Skeletal muscle cell (primary cell): ENCODE results near the gene MSN.
"Not testable (repeated sequence)": the region's sequence is repeated elsewhere in the genome, so short reads cannot be mapped to it uniquely, and the experiment has no call there.

Experiments
- DNase-seq: peaks from one replicate; pipeline ENCODE4 v3.0.0-alpha.2; 2010; ENCODE audit warnings: low read depth
- H3K4me3 ChIP-seq: 2 replicates; pipeline ENCODE4 v1.5.1; 2011; ENCODE audit warnings: low read depth, mild to moderate bottlenecking, control low read depth, low read length, moderate library complexity

MSN gene

DNA sequence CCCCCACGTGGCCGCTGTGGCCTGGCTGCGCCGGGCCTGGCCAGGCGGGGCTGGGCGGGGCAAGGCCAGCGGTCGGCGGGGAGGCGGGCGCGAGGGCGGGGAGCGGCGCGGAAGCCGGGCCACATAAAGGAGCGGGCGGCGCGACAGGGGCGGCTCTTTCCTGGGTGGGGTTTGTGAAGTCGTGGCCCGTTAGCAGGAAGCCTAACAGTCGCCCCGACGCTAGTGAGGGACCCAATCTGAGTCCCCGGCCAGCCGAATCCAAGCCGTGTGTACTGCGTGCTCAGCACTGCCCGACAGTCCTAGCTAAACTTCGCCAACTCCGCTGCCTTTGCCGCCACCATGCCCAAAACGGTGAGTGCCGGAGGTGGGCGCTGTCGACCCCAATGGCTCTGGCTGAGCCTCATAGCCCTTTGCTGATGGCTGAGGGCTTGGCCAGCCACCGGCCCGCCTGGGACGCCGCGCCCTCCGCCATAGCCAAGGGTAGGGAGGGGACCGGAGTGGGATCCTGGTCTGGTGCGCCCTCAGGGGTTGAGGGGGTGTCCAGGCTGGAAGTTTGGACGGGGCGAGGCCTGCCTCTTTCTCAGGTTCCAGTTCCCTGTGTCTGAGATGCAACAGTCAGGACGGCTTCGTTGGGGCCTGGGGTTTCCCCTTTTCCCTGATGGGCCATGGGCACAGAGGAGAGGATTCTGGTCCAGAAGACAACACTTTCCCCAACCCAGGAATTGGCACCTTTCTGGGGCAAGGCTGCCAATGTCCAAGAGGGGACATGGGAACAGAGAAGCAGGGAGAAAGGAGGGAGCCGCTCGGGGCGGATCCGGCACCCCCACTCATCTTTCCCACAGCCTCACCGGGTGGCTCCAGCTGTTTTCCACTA is at the start of gene MSN:
TSS of gene MSN (plus strand) at position 152 of the 874 bp plus-strand sequence. CDS start at position 340, 188 bp downstream.
- peak within 1 kb of the TSS; percentile 72 for H3K4me3 ChIP-seq
- no peak for DNase-seq

- DNase-seq, H3K4me3 ChIP-seq: not testable (repeated sequence)
Observed at GRCh38 chrX:65620096-65620705, 47.3 kb upstream of the MSN start.

- no peak for DNase-seq
- no peak overlapping the region for H3K4me3 ChIP-seq
Observed at GRCh38 chrX:65630771-65631170, 36.7 kb upstream of the MSN start.

DNA sequence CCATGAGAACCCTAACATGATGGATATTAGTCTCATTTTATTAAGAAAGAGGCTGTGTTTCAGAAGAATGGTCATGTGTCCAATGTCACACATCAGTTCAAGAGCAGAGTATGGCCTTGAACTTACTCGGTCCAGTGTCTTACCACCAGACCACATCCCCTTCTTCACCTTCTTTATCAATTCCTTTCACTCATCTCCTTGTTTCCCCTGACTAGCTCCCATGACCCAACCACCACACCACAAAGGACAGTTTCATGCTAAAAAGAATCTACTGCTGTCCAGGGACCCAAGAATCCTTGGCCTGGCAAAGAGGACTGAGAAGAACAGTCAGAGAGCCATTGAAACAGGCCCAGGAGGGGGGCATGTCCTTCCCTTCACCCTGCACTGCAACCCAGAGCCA is 33.6 kb upstream of the MSN start:
- DNase-seq: no peak
- no peak overlapping the region for H3K4me3 ChIP-seq

DNA sequence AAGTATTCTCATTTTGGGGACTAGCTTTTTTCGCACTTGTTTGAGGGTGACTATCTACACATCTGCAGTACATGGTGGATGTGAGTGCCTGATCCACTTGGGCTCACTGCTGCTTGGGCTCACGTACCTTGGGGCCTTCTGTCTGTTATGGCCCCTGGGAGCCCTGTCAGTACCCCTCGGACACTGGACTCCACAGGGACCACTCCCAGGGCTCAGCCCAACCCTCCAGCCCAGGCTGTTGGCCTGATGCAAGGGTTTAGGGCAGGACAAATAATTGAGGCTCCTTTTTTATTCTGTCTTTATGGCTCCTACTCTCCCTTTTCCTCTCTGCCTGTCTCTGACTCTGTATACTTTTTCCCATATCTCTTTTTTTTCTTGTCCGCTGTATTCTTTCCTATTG is 32.7 kb upstream of the MSN start:
- no peak overlapping the region for H3K4me3 ChIP-seq
- DNase-seq: no peak

DNA sequence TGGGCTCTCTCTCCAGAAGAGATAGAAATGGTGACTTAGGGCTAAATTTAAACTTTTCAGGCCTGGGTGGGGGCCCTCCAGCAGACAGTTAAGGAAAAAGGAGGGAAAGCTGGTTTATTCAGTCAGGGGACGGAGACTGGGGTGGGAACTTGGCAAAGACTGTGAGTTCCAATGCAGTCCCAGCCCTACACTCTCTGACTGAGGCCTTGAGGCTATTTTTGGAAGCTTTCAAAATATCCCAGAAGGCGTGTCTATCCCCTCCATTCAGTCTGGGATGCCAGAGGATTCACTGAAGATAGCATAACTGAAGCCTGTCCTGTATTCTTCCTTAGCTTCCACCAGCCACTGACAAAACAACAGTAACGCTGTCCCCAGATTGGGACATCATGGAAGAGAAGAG is 32.1 kb upstream of the MSN start:
- no peak for DNase-seq
- H3K4me3 ChIP-seq: no peak overlapping the region

DNA sequence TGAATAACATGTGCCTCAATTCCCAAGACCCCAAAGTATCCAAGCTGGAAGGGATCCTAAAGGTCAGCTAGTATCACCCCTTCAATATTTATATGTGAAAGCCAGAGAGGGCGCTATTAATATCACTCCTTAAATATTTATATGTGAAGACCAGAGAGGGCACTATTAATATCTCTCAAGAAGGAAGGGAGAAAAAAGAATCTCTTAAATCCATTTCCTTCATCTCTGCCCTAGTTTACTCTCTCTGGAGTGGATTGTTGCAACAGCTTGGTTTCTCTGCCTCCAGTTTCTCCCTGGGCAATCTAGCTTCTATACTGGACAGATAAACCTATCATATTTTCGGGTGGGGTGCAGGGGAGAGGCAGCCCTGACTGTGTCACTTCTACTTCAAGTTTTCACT is 31.6 kb upstream of the MSN start:
- no peak overlapping the region for H3K4me3 ChIP-seq
- DNase-seq: no peak

GRCh38 chrX:65636261-65636660 is 31.2 kb upstream of the MSN start:
- not testable (repeated sequence) for H3K4me3 ChIP-seq, DNase-seq

DNA sequence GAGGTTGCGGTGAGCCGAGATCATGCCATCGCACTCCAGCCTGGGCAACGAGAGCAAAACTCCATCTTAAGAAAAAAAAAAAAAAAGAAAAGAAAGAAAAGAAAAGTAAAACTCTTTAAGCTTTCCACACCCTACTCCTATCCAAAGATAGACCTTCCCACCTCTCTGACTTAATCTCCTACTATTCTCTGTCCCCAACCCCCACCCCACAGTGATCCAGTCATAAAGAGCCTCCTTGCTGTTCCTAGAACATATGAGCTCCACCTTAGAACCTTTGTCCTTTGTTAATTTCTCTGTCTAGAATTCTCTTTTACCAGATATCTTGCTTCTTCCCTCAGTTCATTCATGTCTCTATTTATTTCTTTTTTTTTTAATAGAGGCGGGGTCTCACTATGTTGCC is 30.1 kb upstream of the MSN start:
- DNase-seq: no peak
- H3K4me3 ChIP-seq: no peak overlapping the region

GRCh38 chrX:65642914-65643491 is 24.5 kb upstream of the MSN start:
- H3K4me3 ChIP-seq: no peak overlapping the region
- no peak for DNase-seq

DNA sequence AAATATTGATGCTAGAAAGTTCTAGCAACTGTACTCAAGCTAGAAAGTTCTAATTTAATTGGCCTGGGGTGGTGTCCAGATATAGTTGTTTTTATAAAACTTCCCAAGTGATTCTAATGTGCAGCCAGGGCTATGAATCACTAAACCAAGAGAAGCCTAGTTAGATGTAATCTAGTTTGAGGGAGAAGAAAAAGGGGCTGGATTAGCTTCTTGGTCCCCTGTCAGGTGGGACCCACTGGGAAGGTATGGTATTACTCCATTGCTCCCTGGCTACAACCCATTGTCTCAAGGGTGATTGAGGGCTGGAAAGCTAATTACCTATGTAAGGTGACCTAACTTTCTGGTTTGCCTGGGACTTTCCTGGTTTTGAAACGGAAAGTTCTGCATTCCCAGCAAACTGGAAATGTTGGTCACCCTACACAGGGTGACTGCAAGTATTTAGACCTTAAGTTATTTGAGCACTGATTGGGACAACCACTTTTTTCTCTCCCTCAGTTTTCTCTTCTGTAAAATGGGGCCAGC is 23.9 kb upstream of the MSN start:
- no peak overlapping the region for H3K4me3 ChIP-seq
- DNase-seq: no peak

DNA sequence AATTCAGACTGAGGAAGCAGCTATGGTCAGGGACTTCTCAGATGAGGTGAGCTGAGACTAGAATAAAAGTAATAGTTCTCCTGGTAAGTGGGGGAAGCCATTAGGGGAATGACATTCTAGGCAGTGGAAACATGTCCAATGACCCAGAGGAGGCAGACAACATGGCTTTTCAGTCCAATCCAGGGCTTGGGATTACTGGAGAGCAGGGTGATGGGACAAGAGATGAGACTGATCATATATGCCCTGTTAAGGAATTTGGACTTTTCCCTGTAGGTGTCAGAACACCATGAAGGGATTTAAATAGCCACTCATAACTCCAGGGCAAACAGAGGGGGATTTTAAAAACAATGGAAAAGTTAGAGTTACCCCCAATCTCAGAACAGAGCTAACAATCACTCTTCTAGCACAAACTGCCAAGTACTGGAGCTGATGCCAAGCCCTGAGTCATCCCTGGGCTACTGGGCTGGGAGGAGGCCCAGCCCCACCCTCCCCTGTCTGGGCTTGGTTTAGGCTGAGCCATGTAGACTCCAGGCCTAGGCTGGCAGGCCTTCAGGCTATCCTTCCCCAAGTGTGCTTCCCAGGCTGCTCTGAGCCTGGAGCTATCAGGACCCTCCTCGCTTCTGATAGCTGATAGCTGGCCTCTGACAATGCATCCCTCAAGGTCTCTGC is 22.7 kb upstream of the MSN start:
- DNase-seq: peak; percentile 57
- no peak overlapping the region for H3K4me3 ChIP-seq

DNA sequence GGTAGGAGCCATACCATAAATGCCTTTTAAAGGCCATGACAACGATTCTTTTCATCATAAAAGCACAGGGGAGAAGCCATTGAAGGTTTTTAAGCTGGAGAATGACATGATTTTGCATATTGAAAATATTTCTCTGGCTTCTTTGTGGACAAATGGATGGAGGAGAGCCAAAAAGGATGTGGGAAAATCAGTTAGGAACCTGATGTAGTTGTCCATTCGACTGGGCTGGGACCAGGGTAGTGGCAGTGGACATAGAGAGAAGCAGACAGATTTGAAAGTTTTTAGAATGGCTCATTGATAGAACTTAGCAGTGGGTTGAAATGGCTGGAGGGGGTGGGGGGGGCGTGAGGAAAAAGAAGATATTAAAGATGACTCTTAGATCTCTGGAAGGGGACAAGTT is 19.7 kb upstream of the MSN start:
- no peak overlapping the region for H3K4me3 ChIP-seq
- DNase-seq: no peak

DNA sequence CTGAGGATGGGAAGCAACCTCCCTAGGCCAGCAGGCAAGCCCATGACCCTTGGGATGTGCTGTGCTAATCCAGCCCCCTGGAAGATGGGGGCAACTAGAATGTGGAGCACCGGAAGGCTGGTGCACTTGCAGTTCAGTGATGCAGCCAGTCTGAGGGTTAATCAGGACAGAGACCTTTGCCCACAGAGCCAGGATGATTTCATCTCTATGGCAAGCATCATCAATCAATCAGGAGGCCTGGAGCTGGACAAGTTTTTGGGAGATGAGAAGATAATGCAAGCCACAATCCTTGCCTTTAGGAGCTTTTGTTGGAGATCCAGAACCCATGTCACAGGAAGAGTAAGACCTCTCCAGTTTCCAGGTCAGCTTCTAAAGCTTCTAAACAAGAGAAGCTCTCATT is 15.4 kb upstream of the MSN start:
- H3K4me3 ChIP-seq: no peak overlapping the region
- DNase-seq: no peak

- DNase-seq, H3K4me3 ChIP-seq: not testable (repeated sequence)
Observed at GRCh38 chrX:65657009-65657441, 10.4 kb upstream of the MSN start.

DNA sequence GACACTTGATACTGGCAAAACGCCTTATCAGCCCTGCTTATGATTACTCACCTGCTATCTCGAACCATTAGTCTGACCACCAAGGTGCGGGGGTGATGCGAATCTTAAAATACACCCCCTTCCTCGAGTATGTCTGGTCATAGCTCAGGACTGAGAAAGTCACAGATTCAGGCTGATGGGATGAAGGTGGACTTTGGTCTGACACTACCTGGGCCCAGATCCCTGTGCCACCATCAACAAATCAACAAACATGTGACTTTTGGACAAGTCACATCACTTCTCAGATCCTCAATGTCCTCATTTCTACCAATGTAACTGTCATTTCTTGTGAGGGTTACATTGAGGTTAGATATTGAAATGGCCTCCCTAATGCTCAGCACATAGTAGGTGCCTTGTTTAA is 9.8 kb upstream of the MSN start:
- no peak for DNase-seq
- no peak overlapping the region for H3K4me3 ChIP-seq

GRCh38 chrX:65658229-65658628 is 9.2 kb upstream of the MSN start:
- no peak overlapping the region for H3K4me3 ChIP-seq
- no peak for DNase-seq

DNA sequence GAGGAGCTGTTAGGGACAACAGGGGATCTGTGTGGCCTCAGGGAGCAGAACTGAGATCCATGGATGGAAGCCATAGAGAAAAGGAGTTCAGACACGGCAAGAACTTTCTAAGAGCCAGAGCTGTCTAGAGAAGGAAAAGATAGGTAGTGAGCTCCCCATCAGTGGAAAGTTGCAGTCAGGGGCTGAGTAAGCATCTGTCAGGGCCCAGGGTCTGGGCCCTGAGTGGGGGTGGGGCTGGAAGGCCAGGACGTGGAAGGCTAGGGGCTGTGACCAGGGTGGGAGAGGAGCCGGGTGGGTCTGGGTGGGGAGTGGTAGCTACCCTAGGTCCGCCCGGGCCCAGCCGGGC is 324 bp upstream of the MSN start:
- peak overlapping the region; percentile 20 for H3K4me3 ChIP-seq
- no peak for DNase-seq

DNA sequence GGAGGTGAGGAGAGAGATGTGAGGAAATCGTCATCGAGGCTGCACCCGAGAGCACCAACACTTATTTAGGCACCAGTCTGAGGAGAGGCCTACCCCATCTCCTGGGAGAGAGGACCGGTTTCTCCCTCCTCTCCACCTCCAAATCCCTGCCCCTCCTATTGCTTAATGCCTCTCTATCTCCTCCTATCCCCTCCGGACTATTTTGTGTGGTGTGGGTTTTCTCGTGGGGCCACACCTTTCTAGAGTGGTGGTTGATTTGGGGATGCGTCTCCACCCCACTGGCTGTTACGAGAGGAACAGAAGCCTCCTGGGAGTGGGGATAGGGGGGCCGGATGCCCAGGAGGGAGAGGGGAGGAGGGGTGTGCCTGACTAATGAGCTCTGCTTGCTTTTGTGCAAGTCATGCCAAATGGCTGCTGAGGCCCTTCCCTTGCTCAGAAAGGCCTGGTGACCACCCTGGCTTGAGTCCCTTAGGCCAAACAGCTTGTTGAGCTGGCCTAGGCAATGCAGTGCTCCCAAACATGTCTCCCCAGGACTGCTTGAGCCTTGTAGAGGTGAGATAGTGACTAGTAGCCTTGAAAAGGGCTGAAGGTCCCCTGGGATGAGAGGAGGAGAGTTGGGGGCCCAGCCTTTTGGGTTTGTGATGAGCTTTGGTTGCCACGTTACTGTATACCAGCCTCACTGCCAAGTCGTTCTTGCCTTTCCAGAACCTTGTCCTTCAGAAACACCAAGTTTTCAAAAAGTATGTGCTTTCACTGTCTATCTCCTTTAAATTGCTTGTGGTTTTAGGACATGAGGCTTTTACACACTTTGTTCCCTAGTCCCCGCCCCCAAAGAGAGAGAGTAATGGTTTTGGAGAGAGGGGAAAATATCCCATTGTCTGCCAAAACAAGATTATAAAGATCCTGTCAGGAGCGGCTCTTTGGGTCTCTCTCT is 1.2 kb downstream of the MSN start:
- peak overlapping the region; percentile 72 for H3K4me3 ChIP-seq
- peak; percentile 48 for DNase-seq
